ENCODE measurements around the gene NUDT16L1. TPM values are rescaled to one million over a fixed set of nuclear protein-coding genes. Genes with fewer than 3 reads are reported as not detected.
A peak's percentile ranks its signal among the peaks of the same experiment; 100 is the strongest.

The NUDT16L1 gene
- total and polyA plus RNA-seq, 2 of the 8 experiments (the other 6 are each of a cell fraction or from before 2014, with no cell fraction given) = 34.8 to 77.3 TPM

GRCh38 chr16:4695473-4696171 is 2.3 kb downstream of the NUDT16L1 start:
- POLR2A ChIA-PET (ENCODE audit: partially characterized antibody) = interaction anchor here (0.6 to 5.4 kb wide), 13 partner anchors 10 to 152 kb away, joined by 3 to 59 read pairs (median 3); partner anchors contain the start of genes ANKS3, DNAAF8, GLYR1 and SEPTIN12
- CTCF ChIA-PET (ENCODE audit: partially characterized antibody) = interaction anchor here (0.7 to 2.8 kb wide), 12 partner anchors 9 to 260 kb away, joined by 3 to 13 read pairs (median 4); no protein-coding TSS in a partner anchor
- no peak overlapping the region for H3K4me3 ChIP-seq (ENCODE audit: extremely low read depth in 1 of 4, insufficient read depth in 2 of 4, low read depth in 3 of 4, low read length in 4 of 4)
- TF ChIP-seq E2F6 (IDR thresholded peaks at IDR 0.05) (no peak), RNF2 (IDR thresholded peaks at IDR 0.05; ENCODE audit: borderline replicate concordance, low read depth, low read length, missing control alignments, poor library complexity, severe bottlenecking) (no peak), TBP (IDR thresholded peaks at IDR 0.05; ENCODE audit: low read depth, low read length) (no peak), TEAD4 (IDR thresholded peaks at IDR 0.05; ENCODE audit: low read depth, low read length) (no peak), TAF7 (optimal IDR thresholded peaks at IDR 0.05; ENCODE audit: borderline replicate concordance, low read depth, low read length) (no peak), RAD21 (IDR thresholded peaks at IDR 0.05 in 1 of 2, conservative IDR thresholded peaks at IDR 0.05 in 1 of 2; ENCODE audit: low read depth in 2 of 2, low read length in 2 of 2) (no peak), POLR2A (IDR thresholded peaks at IDR 0.05; ENCODE audit: control extremely low read depth in 1 of 2, low read depth in 2 of 2, low read length in 2 of 2) (no peak; a peak in 1 of 3 replicates), HDAC6 (IDR thresholded peaks at IDR 0.05; ENCODE audit: low read depth, low read length) (no peak), GABPA (IDR thresholded peaks at IDR 0.05; ENCODE audit: borderline replicate concordance, insufficient read depth, low read length) (no peak)
- TF ChIP-seq, protein P1, sequence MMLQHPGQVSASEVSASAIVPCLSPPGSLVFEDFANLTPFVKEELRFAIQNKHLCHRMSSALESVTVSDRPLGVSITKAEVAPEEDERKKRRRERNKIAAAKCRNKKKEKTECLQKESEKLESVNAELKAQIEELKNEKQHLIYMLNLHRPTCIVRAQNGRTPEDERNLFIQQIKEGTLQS (IDR thresholded peaks at IDR 0.05; ENCODE audit: insufficient read depth, low read depth, low read length) = no peak

More at GRCh38 chr16:4695473-4696171, 2.3 kb downstream of the NUDT16L1 start:
- Histone ChIP-seq H3K23me2 (ENCODE audit: low read depth, low read length) (peaks cover 8% of the 10 kb centered on the region; the same call in 1 of the 2 replicates), H4K91ac (replicated peaks; ENCODE audit: insufficient read length, low read length) (no peak overlapping the region), H2BK12ac (ENCODE audit: low read depth, low read length) (no peak overlapping the region), H4K5ac (ENCODE audit: insufficient read length, low read depth, low read length) (no peak overlapping the region), H2AFZ (ENCODE audit: low read length) (no peak overlapping the region), H3K9ac (replicated peaks in 1 of 4; ENCODE audit: extremely low read depth in 1 of 4, low read depth in 3 of 4, low read length in 3 of 4) (no peak overlapping the region), H3K9me3 (ENCODE audit: insufficient read depth in 2 of 2, low read depth in 1 of 2, low read length in 1 of 2) (no peaks in the 10 kb centered on the region), H4K20me1 (replicated peaks in 1 of 2; ENCODE audit: control insufficient read depth in 1 of 2, insufficient read depth in 2 of 2, low read length in 2 of 2) (peaks cover 0 to 20% of the 10 kb centered on the region in 2 experiments), H2BK5ac (ENCODE audit: low read depth, low read length) (no peak overlapping the region; the same call in 1 of the 2 replicates), H3K18ac (ENCODE audit: extremely low read depth, low read length) (no peak overlapping the region), H2BK120ac (replicated peaks; ENCODE audit: low read depth, low read length) (no peak overlapping the region), H3K79me2 (ENCODE audit: control insufficient read depth in 1 of 2, insufficient read depth in 2 of 2, low read length in 2 of 2) (peaks cover 0 to 2% of the 10 kb centered on the region in 2 experiments; a peak in 1 of 4 replicates), H2BK15ac (ENCODE audit: low read length) (no peak overlapping the region), H3K4me2 (ENCODE audit: insufficient read depth in 1 of 2, low read depth in 2 of 2, low read length in 2 of 2) (no peak overlapping the region), H3K27me3 (replicated peaks in 1 of 4; ENCODE audit: control insufficient read depth in 3 of 4, extremely low read depth in 1 of 4, insufficient read depth in 3 of 4, low read length in 3 of 4) (no peaks in the 10 kb centered on the region), H2BK20ac (ENCODE audit: low read length) (no peak overlapping the region), H4K8ac (ENCODE audit: extremely low read depth, insufficient read depth, low read length) (peak overlapping the region; percentile 51; the same call in 1 of the 2 replicates), H3K4ac (replicated peaks; ENCODE audit: insufficient read length, low read depth, low read length) (no peak overlapping the region), H3K14ac (ENCODE audit: insufficient read length) (no peak overlapping the region), H3K27ac (ENCODE audit: low read depth, low read length) (no peak overlapping the region), H3K4me1 (replicated peaks in 1 of 4; ENCODE audit: control insufficient read depth in 3 of 4, insufficient read depth in 4 of 4, low read length in 3 of 4) (peaks cover 0 to 7% (median 5%) of the 10 kb centered on the region in 4 experiments; a peak in 4 of 7 replicates), H3K79me1 (ENCODE audit: low read depth, low read length) (no peaks in the 10 kb centered on the region), H3K36me3 (ENCODE audit: control insufficient read depth in 2 of 4, insufficient read depth in 4 of 4, low read length in 3 of 4) (peaks cover 17 to 32% (median 28%) of the 10 kb centered on the region in 4 experiments), H3K56ac (replicated peaks; ENCODE audit: insufficient read length, low read depth, low read length) (no peak overlapping the region), H2AK5ac (ENCODE audit: low read depth, low read length) (no peak overlapping the region), H3K23ac (ENCODE audit: insufficient read length) (no peak overlapping the region)
- DNase-seq (ENCODE audit: low read depth in 1 of 2, low spot score in 2 of 2) = no peak
- FAIRE-seq = no peak
- WGBS, 2 experiments (ENCODE audit: extremely low coverage in 1 of 2, insufficient coverage in 1 of 2, insufficient read length in 1 of 2, insufficient replicate concordance in 2 of 2, low coverage in 1 of 2, low lambda C conversion rate in 2 of 2, missing lambda C conversion rate in 1 of 2) = 92% methylated on average over 12 of the region's 12 CpGs; no CpG with 5 or more reads in 1 of the 2 experiments

Data from H1 (cell line).